Subcutaneous adipose tissue (tissue), 4 donors: Measurements from ENCODE around the gene GPR37. TPM values are rescaled to one million over a fixed set of nuclear protein-coding genes. Genes with fewer than 3 reads are reported as not detected.

Experiments used
- total RNA-seq, 4 donors: library from RNA; depleted of rRNA; stranded (reverse); fragments of >200 nt; gene quantifications; one replicate each; pipeline ENCODE4 v1.1.0, GENCODE V29; 2016
- TF ChIP-seq, protein P1 (sequence below): fragments of 450-650 bp; IDR thresholded peaks from one replicate; pipeline ENCODE4 v1.5.1; 2016; ENCODE audit warnings: low read depth, mild to moderate bottlenecking, control low read depth, antibody characterized with exemption, moderate library complexity

The GPR37 gene, protein sequence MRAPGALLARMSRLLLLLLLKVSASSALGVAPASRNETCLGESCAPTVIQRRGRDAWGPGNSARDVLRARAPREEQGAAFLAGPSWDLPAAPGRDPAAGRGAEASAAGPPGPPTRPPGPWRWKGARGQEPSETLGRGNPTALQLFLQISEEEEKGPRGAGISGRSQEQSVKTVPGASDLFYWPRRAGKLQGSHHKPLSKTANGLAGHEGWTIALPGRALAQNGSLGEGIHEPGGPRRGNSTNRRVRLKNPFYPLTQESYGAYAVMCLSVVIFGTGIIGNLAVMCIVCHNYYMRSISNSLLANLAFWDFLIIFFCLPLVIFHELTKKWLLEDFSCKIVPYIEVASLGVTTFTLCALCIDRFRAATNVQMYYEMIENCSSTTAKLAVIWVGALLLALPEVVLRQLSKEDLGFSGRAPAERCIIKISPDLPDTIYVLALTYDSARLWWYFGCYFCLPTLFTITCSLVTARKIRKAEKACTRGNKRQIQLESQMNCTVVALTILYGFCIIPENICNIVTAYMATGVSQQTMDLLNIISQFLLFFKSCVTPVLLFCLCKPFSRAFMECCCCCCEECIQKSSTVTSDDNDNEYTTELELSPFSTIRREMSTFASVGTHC
- 1 to 10 TPM in 1 of 4 donors, under 1 TPM in 3; 0.16 to 4.1 (median 0.59) TPM for total RNA-seq

DNA sequence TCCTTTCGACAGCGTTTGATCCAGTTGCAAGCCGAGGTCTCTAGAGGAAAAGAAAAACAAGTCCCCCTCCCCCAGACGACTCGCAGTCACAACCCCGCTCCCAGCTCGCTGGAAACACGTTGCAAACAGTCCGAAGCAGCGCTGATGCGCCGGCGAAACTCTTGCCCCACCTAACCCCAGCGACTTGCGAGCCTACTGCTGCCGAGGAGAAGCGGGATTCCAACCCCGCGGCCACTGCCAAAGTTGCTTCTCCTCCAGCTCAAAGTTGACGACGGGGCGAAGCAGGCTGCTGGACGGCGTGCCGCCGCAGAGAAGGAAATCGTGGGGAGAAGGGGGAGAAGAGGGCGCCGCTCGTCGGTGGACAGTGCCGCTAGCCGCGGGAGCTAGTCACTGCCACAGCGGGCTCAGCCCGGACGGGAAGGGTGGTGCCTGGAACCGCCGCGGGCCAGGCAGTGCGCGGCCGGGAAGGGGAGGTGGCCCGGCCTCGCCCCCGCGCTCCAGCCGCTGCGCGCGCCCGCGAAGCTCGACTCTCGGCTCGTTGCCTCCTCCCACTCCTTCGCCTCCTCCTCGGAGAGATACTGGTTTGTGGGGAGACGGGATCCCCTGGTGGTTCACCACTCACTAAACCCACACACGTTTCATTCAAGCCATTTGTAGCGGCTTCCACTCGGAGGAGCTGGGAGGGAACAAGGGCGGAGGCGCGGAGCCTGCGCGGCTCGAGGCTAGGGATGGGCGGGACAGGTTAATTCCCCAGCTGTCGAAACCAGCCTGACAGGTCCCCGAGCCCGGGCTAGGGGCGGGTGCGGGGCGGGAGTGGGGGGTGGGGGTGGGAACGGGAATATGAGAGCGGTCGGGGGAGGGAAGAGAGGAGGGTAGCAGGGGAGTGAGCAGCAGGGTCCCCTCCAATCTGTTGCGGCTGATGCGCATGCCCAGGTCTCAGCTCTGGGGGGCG lies at the start of gene GPR37:
GPR37 (minus strand) TSS at position 392 of the 952 bp plus-strand sequence. CDS start 816 bp downstream, outside the sequence.
- TF ChIP-seq, protein P1, sequence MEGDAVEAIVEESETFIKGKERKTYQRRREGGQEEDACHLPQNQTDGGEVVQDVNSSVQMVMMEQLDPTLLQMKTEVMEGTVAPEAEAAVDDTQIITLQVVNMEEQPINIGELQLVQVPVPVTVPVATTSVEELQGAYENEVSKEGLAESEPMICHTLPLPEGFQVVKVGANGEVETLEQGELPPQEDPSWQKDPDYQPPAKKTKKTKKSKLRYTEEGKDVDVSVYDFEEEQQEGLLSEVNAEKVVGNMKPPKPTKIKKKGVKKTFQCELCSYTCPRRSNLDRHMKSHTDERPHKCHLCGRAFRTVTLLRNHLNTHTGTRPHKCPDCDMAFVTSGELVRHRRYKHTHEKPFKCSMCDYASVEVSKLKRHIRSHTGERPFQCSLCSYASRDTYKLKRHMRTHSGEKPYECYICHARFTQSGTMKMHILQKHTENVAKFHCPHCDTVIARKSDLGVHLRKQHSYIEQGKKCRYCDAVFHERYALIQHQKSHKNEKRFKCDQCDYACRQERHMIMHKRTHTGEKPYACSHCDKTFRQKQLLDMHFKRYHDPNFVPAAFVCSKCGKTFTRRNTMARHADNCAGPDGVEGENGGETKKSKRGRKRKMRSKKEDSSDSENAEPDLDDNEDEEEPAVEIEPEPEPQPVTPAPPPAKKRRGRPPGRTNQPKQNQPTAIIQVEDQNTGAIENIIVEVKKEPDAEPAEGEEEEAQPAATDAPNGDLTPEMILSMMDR: no peak

DNA sequence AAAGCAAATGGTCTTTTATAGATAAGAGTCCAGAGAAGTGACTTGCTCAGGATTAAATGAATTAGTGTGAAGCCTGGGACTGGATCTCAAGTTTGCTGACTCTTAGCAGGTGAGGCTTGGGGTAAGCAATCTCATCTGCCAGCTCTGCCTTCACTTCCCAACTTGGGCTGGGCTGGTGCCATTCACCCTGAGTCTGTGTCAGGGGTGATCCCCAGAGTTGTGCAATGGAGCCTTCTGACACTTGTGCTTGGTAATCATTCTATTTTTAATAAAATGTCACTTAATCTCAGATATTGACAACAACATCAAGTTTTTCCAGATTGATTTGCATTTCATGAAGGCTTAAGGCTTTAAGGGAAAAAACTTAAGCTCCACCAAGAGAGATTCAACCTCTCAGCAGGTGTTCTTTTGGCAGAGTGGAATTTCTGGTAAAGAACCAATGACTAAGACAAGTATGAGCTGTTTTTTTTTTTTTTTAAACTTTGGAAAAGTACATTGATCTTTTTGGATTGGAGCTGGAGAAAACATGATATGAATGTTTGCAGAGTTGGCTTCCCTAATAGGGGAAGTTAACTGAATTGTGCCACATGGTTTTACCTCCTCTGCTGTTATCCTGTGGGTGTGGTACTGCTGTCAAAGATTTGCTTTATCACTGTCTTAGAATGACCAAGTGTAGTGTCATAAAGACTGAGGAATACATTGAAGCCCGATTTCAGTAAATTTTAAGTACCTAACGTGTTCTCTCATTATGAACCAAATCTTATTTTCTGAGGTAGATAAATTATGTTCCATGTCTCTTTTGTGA lies 48.6 kb upstream of the GPR37 start:
- TF ChIP-seq, protein P1: no peak

DNA sequence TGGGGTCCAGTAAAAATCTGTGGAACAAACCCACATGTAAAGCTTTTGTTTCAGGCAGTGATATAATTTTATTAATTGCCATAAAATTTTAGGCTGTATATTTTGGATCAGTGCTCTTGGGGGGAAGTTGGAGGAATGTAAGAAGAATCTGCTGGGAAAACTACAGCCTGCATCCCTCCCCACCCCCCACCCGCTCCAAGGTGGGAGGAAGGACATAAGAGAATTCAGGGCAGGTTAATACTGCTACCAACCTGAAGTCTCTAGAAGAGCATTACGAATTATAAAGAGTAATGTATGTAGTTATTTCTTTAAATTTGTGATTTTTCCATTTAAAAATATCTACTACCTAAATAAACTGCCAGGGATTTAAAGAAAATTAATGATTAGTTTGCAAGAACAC lies 47.2 kb upstream of the GPR37 start:
- TF ChIP-seq, protein P1: no peak

DNA sequence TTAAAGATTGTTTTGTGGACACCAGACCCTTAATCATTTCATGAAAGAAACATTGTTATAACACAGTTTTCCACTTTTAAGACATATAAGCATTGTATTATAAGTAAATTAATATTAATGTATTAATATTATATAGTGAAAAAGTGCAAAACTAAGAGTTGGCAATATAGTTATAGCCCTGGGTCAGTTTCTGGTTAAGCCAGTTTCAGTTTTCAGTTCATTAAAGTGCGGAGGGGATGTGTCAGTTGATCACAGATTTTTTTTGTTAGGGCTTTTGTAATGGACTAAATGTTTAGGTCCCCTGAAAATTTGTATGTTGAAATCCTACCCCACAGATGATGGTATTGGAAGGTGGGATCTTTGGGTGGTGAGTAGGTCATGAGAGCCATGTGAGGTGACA lies 45.7 kb upstream of the GPR37 start:
- TF ChIP-seq, protein P1: no peak

DNA sequence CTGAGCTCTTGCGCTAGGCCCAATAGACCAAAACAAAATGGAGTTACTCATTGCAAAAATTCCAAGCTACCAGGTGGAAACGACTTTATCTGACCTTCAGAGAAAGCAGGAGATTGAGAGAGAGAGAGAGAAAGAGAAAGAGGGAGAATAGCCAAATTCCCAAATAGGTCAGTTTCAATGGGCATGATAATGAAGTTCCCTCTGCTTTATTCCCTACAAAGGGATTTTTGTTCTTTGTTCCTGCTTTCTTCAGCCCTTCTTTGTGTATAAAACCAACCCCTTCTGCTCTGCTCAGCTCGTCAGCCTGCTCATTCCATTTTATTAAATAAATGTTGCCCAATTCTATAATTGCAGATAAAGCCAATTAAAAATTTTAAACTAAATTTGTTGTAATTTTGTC lies 45.0 kb upstream of the GPR37 start:
- TF ChIP-seq, protein P1: no peak

DNA sequence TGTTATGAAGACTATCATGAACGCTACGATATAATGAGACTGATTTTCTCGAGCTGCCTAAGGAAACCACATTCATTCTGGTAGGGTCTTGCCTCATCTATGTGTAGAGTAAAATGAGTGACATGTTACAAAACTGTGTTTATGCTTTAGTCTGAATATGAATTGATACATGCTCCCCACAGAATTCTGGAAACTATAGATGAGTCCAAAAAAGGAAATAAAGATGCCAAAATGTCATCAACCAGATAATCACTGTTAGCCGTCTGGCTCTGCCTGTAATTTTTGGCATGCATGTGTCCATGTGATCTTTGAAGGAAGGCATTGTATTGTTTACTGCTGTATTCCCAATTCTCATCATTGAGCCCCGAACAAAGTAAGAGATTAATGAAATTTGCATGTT lies 42.6 kb upstream of the GPR37 start:
- TF ChIP-seq, protein P1: no peak
